HepG2 (cell line): Measurements from ENCODE around the gene SLC13A3. TPM values are rescaled to one million over a fixed set of nuclear protein-coding genes. Genes with fewer than 3 reads are reported as not detected.

Experiments used
- DNMT1 ChIP-seq: sonication (generic); formaldehyde crosslinking; IDR thresholded peaks from 2 replicates; pipeline ENCODE4 v1.5.1; 2020; ENCODE audit warnings: mild to moderate bottlenecking, missing genetic modification reagents
- DPF2 ChIP-seq: sonication (generic); formaldehyde crosslinking; IDR thresholded peaks from 2 replicates; pipeline ENCODE4 v1.4.0; 2020; ENCODE audit warnings: mild to moderate bottlenecking, low read depth, missing genetic modification reagents, borderline replicate concordance
- GABPB1 ChIP-seq: IDR thresholded peaks from 2 replicates; pipeline ENCODE4 v1.6.1; 2016; ENCODE audit warnings: mild to moderate bottlenecking, missing genetic modification reagents, moderate library complexity, missing compliant biosample characterization
- GZF1 ChIP-seq: sonication (generic); formaldehyde crosslinking; IDR thresholded peaks from 2 replicates; pipeline ENCODE4 v1.5.1; 2020; ENCODE audit warnings: mild to moderate bottlenecking, missing genetic modification reagents
- HDAC2 ChIP-seq: sonication (generic); formaldehyde crosslinking; IDR thresholded peaks from 2 replicates; pipeline ENCODE4 v1.4.0; 2020; ENCODE audit warnings: missing genetic modification reagents
- HNRNPH1 ChIP-seq: fragments of 200-400 bp; formaldehyde crosslinking; optimal IDR thresholded peaks from 2 replicates; pipeline ENCODE3; 2017; ENCODE audit warnings: mild to moderate bottlenecking, low read depth, low read length
- IKZF1 ChIP-seq: fragments of 450-650 bp; IDR thresholded peaks from 2 replicates; pipeline ENCODE4 v1.7.1; 2016
- RAD21 ChIP-seq: fragments of 450-650 bp; formaldehyde crosslinking; IDR thresholded peaks from 2 replicates; pipeline ENCODE4 v1.5.0; 2020; ENCODE audit warnings: mild to moderate bottlenecking
- TBL1XR1 ChIP-seq: fragments of 150-350 bp; IDR thresholded peaks from 2 replicates; pipeline ENCODE4 v1.6.1; 2014; ENCODE audit warnings: borderline replicate concordance, low read length; ENCODE audit not compliant: partially characterized antibody
- ZBTB38 ChIP-seq: sonication (generic); formaldehyde crosslinking; IDR thresholded peaks from 2 replicates; pipeline ENCODE4 v1.5.1; 2020; ENCODE audit warnings: mild to moderate bottlenecking, missing genetic modification reagents
- ZNF263 ChIP-seq: sonication (generic); formaldehyde crosslinking; IDR thresholded peaks from 2 replicates; pipeline ENCODE4 v1.4.0; 2020; ENCODE audit warnings: missing genetic modification reagents
- ZNF431 ChIP-seq: sonication (generic); formaldehyde crosslinking; IDR thresholded peaks from 2 replicates; pipeline ENCODE4 v1.9.0; 2022; ENCODE audit warnings: missing genetic modification reagents, low read depth, mild to moderate bottlenecking, borderline replicate concordance
- ZNF557 ChIP-seq: sonication (generic); formaldehyde crosslinking; IDR thresholded peaks from 2 replicates; pipeline ENCODE4 v1.4.0; 2020; ENCODE audit warnings: missing genetic modification reagents
- ZNF598 ChIP-seq: sonication (generic); formaldehyde crosslinking; IDR thresholded peaks from 2 replicates; pipeline ENCODE4 v1.5.1; 2020; ENCODE audit warnings: mild to moderate bottlenecking, missing genetic modification reagents, borderline replicate concordance
- ZNF724P ChIP-seq: sonication (generic); formaldehyde crosslinking; IDR thresholded peaks from 2 replicates; pipeline ENCODE4 v1.8.0; 2022; ENCODE audit warnings: missing genetic modification reagents, borderline replicate concordance
- ZNF773 ChIP-seq: sonication (generic); formaldehyde crosslinking; IDR thresholded peaks from 2 replicates; pipeline ENCODE4 v1.4.0; 2020; ENCODE audit warnings: missing genetic modification reagents, borderline replicate concordance
- polyA plus RNA-seq, 8 experiments: library from polyadenylated mRNA; depleted of rRNA in 3 of 8; stranded (reverse) in 7 of 8; unstranded in 1 of 8; fragments of >200 nt; fragmentation: Illumina TruSeq in 4 of 8; extraction: Trizol in 4 of 8; gene quantifications; 2 replicates each; pipeline versions ENCODE4 v1.2.1 to v1.2.3, GENCODE V29; 2011 to 2016; ENCODE audit warnings: low read depth in 4 of 8, missing spikeins in 1 of 8, mixed read lengths in 1 of 8; ENCODE audit not compliant: insufficient read depth in 1 of 8
- total RNA-seq, 5 experiments: library from RNA; depleted of rRNA; stranded (reverse); fragments of >200 nt; fragmentation: Illumina TruSeq; extraction: Trizol; gene quantifications; 2 replicates each; pipeline ENCODE4 v1.2.3, GENCODE V29; 2016; ENCODE audit warnings: low read depth in 1 of 5
- TF ChIP-seq, protein P1 (sequence below): sonication (generic); formaldehyde crosslinking; IDR thresholded peaks from 2 replicates; pipeline ENCODE4 v1.8.1; 2023; ENCODE audit warnings: mild to moderate bottlenecking, moderate library complexity, missing genetic modification reagents
- TF ChIP-seq, protein P2 (sequence below): sonication (generic); formaldehyde crosslinking; IDR thresholded peaks from 2 replicates; pipeline ENCODE4 v1.4.0; 2020; ENCODE audit warnings: missing genetic modification reagents
- TF ChIP-seq, protein P3 (sequence below): sonication (generic); formaldehyde crosslinking; IDR thresholded peaks from 2 replicates; pipeline ENCODE4 v1.4.0; 2020; ENCODE audit warnings: mild to moderate bottlenecking, missing genetic modification reagents
- TF ChIP-seq, protein P4 (sequence below): IDR thresholded peaks from 2 replicates; pipeline ENCODE4 v1.6.1; 2016
- TF ChIP-seq, protein P5 (sequence below): sonication (generic); formaldehyde crosslinking; conservative IDR thresholded peaks from 2 replicates; pipeline ENCODE4 v1.4.0; 2020; ENCODE audit warnings: missing genetic modification reagents

Gene SLC13A3
- total and polyA plus RNA-seq, 2 of the 13 experiments (the other 11 are each of a cell fraction or from before 2014, with no cell fraction given), result 66.5 to 76.0 TPM

DNA sequence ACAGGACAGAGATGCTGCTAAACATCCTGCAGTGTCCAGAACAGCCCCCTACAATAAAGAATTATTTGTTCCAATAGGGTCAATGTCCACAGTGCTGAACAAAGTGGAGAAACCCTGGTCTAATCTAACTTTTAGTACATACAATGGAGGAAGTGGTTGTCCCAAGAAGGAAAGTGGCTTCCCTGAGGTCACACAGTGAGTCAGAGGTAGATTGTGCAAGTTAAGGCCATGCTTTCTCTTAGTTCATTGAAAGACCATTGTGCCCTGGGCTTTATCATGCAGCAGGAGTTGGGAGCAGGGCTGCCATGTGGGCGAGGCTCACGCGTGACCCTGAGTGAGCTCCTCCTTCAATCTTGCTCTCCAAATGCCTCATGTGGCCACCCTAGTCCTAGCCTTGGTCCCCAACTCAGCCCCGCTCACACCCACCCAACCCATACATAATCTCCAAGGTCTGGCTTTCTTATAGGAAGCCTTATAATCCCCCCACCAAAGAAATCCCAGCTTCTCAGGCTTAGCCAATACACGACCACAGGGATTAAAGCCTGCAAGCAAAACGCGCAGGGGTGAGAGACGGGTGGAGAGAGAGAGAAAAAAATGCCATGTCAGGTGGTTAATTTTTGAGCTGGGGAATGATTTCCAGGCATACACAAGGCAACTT, 19.9 kb downstream of the SLC13A3 start (continued):
- TF ChIP-seq ZNF557 (CRISPR knock-in tag), result no peak
- TF ChIP-seq, protein P1, sequence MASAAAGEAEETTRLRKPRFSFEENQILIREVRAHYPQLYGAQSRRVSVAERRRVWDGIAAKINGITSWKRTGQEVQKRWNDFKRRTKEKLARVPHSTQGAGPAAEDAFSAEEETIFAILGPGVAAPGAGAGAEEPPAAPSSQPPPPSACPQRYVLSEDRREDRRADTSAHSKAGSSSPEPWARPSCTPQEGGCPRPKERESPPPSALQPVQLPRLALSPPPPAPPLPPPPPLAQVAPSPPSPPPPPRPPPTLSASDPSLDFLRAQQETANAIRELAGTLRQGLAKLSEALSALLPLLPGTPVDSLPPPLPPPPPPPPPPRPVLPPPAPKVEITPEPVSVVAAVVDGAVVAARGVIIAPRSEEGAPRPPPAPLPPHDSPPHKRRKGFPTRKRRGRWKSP (CRISPR knock-in tag), result no peak
- peak; percentile 67; the same call in 1 of the 2 replicates for TF ChIP-seq ZNF263 (CRISPR knock-in tag)
- TF ChIP-seq HNRNPH1, result no peak
- TF ChIP-seq GABPB1, result peak; percentile 59
- TF ChIP-seq ZBTB38 (CRISPR knock-in tag), result peak; percentile 89
- TF ChIP-seq, protein P2, sequence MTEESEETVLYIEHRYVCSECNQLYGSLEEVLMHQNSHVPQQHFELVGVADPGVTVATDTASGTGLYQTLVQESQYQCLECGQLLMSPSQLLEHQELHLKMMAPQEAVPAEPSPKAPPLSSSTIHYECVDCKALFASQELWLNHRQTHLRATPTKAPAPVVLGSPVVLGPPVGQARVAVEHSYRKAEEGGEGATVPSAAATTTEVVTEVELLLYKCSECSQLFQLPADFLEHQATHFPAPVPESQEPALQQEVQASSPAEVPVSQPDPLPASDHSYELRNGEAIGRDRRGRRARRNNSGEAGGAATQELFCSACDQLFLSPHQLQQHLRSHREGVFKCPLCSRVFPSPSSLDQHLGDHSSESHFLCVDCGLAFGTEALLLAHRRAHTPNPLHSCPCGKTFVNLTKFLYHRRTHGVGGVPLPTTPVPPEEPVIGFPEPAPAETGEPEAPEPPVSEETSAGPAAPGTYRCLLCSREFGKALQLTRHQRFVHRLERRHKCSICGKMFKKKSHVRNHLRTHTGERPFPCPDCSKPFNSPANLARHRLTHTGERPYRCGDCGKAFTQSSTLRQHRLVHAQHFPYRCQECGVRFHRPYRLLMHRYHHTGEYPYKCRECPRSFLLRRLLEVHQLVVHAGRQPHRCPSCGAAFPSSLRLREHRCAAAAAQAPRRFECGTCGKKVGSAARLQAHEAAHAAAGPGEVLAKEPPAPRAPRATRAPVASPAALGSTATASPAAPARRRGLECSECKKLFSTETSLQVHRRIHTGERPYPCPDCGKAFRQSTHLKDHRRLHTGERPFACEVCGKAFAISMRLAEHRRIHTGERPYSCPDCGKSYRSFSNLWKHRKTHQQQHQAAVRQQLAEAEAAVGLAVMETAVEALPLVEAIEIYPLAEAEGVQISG, result no peak; the same call in 1 of the 2 replicates
- TF ChIP-seq DPF2 (CRISPR knock-in tag), result peak; percentile 42; the same call in 1 of the 2 replicates
- TF ChIP-seq, protein P3, sequence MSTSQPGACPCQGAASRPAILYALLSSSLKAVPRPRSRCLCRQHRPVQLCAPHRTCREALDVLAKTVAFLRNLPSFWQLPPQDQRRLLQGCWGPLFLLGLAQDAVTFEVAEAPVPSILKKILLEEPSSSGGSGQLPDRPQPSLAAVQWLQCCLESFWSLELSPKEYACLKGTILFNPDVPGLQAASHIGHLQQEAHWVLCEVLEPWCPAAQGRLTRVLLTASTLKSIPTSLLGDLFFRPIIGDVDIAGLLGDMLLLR (CRISPR knock-in tag), result no peak
- no peak for TF ChIP-seq ZNF724P (CRISPR knock-in tag)
- TF ChIP-seq ZNF431 (CRISPR knock-in tag), result no peak
- 0 out of 2 replicates have a peak, but pooled peaks have one; percentile 63 for TF ChIP-seq ZNF598 (CRISPR knock-in tag)
- no peak for TF ChIP-seq IKZF1
- TF ChIP-seq, protein P4, sequence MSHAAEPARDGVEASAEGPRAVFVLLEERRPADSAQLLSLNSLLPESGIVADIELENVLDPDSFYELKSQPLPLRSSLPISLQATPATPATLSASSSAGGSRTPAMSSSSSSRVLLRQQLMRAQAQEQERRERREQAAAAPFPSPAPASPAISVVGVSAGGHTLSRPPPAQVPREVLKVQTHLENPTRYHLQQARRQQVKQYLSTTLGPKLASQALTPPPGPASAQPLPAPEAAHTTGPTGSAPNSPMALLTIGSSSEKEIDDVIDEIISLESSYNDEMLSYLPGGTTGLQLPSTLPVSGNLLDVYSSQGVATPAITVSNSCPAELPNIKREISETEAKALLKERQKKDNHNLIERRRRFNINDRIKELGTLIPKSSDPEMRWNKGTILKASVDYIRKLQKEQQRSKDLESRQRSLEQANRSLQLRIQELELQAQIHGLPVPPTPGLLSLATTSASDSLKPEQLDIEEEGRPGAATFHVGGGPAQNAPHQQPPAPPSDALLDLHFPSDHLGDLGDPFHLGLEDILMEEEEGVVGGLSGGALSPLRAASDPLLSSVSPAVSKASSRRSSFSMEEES (CRISPR knock-in tag), result peak; percentile 45; the same call in 1 of the 2 replicates
- TF ChIP-seq, protein P5, sequence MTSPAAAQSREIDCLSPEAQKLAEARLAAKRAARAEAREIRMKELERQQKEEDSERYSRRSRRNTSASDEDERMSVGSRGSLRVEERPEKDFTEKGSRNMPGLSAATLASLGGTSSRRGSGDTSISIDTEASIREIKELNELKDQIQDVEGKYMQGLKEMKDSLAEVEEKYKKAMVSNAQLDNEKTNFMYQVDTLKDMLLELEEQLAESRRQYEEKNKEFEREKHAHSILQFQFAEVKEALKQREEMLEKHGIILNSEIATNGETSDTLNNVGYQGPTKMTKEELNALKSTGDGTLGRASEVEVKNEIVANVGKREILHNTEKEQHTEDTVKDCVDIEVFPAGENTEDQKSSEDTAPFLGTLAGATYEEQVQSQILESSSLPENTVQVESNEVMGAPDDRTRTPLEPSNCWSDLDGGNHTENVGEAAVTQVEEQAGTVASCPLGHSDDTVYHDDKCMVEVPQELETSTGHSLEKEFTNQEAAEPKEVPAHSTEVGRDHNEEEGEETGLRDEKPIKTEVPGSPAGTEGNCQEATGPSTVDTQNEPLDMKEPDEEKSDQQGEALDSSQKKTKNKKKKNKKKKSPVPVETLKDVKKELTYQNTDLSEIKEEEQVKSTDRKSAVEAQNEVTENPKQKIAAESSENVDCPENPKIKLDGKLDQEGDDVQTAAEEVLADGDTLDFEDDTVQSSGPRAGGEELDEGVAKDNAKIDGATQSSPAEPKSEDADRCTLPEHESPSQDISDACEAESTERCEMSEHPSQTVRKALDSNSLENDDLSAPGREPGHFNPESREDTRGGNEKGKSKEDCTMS (CRISPR knock-in tag), result no peak
- no peak for TF ChIP-seq ZNF773 (CRISPR knock-in tag)
- peak; percentile 80 for TF ChIP-seq HDAC2 (CRISPR knock-in tag)
- TF ChIP-seq DNMT1 (CRISPR knock-in tag), result no peak
- TF ChIP-seq GZF1 (CRISPR knock-in tag), result no peak
- no peak for TF ChIP-seq TBL1XR1
- no peak for TF ChIP-seq RAD21 (CRISPR knock-in tag)
